Progenitor cell of endocrine pancreas (in vitro differentiated cells): ENCODE data around the gene CAPZA2. TPM values are rescaled to one million over a fixed set of nuclear protein-coding genes. Genes with fewer than 3 reads are reported as not detected.

ENCODE experiments used
- DNase-seq: peaks from one replicate; pipeline ENCODE4 v3.0.0; 2021; ENCODE audit warnings: low spot score; ENCODE audit not compliant: unreplicated experiment
- H3K27ac Mint-ChIP-seq: 2 replicates; pipeline ENCODE4 v1.8.0; 2021; ENCODE audit warnings: mild to moderate bottlenecking, moderate library complexity, mixed read lengths
- H3K27me3 Mint-ChIP-seq: 2 replicates; pipeline ENCODE4 v1.8.0; 2021; ENCODE audit warnings: mixed read lengths
- H3K36me3 Mint-ChIP-seq: 2 replicates; pipeline ENCODE4 v1.8.0; 2022; ENCODE audit warnings: mixed read lengths; ENCODE audit not compliant: insufficient read depth
- H3K4me1 Mint-ChIP-seq: 2 replicates; pipeline ENCODE4 v1.8.0; 2021; ENCODE audit warnings: low read depth, mixed read lengths
- H3K4me3 Mint-ChIP-seq: 2 replicates; pipeline ENCODE4 v1.8.0; 2021; ENCODE audit warnings: low read depth, mild to moderate bottlenecking, moderate library complexity, mixed read lengths
- H3K9me3 Mint-ChIP-seq: 2 replicates; pipeline ENCODE4 v1.8.0; 2021; ENCODE audit warnings: low read depth, mixed read lengths
- CTCF ChIP-seq: fragments of 200-600 bp; sonication (generic); IDR thresholded peaks from one replicate; pipeline ENCODE4 v1.5.0; 2021; ENCODE audit warnings: antibody characterized with exemption, mild to moderate bottlenecking; ENCODE audit not compliant: unreplicated experiment
- total RNA-seq: library from RNA; stranded (reverse); gene quantifications from 2 replicates; pipeline ENCODE4 v1.2.1, GENCODE V29; 2021

The CAPZA2 gene
- total RNA-seq, 1 donor from 2014 or later, result 151 TPM

DNA sequence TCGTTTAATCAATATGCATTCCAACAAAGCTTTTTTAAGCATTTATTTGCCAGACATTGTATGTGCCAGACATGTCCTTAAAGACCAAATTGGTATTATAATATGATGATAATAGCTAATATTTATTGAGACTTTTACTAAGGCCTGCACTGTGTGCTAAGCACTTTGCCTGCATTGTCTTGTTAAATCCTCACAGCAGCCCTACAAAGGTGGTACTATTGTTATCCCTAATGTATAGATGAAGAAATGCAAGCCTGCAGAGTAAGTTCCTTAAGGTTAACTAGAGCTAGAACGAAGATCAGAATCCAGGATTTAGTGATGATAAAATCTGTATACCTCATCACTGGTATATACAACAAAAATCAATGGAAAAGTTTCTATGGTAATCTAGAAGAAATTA lies 5.3 kb upstream of the CAPZA2 start:
- H3K4me3 Mint-ChIP-seq, result no peak overlapping the region
- DNase-seq, result no peak

DNA sequence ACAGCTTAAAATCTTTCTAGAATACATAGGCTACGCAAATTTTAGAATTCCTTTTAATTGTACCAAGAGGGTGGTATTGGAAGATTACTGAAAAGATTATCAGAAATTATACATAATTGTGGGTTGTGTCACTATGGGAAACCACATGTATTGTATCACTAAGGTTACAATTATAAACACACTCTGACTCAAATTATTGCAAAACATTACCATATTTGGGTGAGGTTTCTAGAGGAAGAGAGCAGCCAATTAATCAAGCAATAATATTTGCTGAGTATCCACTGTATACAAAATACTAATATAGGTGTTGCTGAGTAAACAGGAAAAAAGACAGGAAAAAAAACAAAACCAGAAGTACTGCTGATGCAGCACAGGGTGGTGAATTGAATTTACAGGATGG lies 3.1 kb upstream of the CAPZA2 start:
- H3K27me3 Mint-ChIP-seq, result peaks cover 9% of the 10 kb centered on the region
- no peak for TF ChIP-seq CTCF
- H3K4me3 Mint-ChIP-seq, result no peak overlapping the region
- no peaks in the 10 kb centered on the region for H3K9me3 Mint-ChIP-seq
- peaks cover 10% of the 10 kb centered on the region for H3K4me1 Mint-ChIP-seq
- no peaks in the 10 kb centered on the region for H3K36me3 Mint-ChIP-seq
- DNase-seq, result no peak
- H3K27ac Mint-ChIP-seq, result no peak overlapping the region

More for the DNA sequence above, 5.3 kb upstream of the CAPZA2 start:
- H3K36me3 Mint-ChIP-seq, result no peaks in the 10 kb centered on the region
- H3K27ac Mint-ChIP-seq, result no peak overlapping the region
- peaks cover 1% of the 10 kb centered on the region for H3K4me1 Mint-ChIP-seq
- TF ChIP-seq CTCF, result no peak
- no peaks in the 10 kb centered on the region for H3K9me3 Mint-ChIP-seq
- H3K27me3 Mint-ChIP-seq, result peaks cover 9% of the 10 kb centered on the region

- H3K9me3 Mint-ChIP-seq, result no peaks in the 10 kb centered on the region
- H3K4me1 Mint-ChIP-seq, result peaks cover 12% of the 10 kb centered on the region
- DNase-seq, result no peak
- no peaks in the 10 kb centered on the region for H3K27me3 Mint-ChIP-seq
- no peaks in the 10 kb centered on the region for H3K36me3 Mint-ChIP-seq
- TF ChIP-seq CTCF, result no peak
- H3K27ac Mint-ChIP-seq, result peak overlapping the region; percentile 68
- H3K4me3 Mint-ChIP-seq, result peak overlapping the region; percentile 43
Observed at GRCh38 chr7:116861717-116862116, 670 bp upstream of the CAPZA2 start.

- H3K9me3 Mint-ChIP-seq, result no peaks in the 10 kb centered on the region
- TF ChIP-seq CTCF, result peak; percentile 7
- peak overlapping the region; percentile 93 for H3K4me3 Mint-ChIP-seq
- H3K36me3 Mint-ChIP-seq, result no peaks in the 10 kb centered on the region
- DNase-seq, result peak; percentile 10
- peak overlapping the region; percentile 96 for H3K27ac Mint-ChIP-seq
- H3K27me3 Mint-ChIP-seq, result no peaks in the 10 kb centered on the region
- peaks cover 12% of the 10 kb centered on the region for H3K4me1 Mint-ChIP-seq
Observed at GRCh38 chr7:116862951-116863670, 724 bp downstream of the CAPZA2 start.

GRCh38 chr7:116863936-116864500 lies 1.6 kb downstream of the CAPZA2 start:
- peak overlapping the region; percentile 93 for H3K4me3 Mint-ChIP-seq
- H3K4me1 Mint-ChIP-seq, result peaks cover 12% of the 10 kb centered on the region
- no peak for DNase-seq
- no peaks in the 10 kb centered on the region for H3K9me3 Mint-ChIP-seq
- H3K27me3 Mint-ChIP-seq, result no peaks in the 10 kb centered on the region
- TF ChIP-seq CTCF, result no peak
- no peaks in the 10 kb centered on the region for H3K36me3 Mint-ChIP-seq
- peak overlapping the region; percentile 96 for H3K27ac Mint-ChIP-seq
